Activated CD8-positive, alpha-beta memory T cell treated with anti-CD3 and anti-CD28 coated beads for 1 hour (primary cell): ENCODE data around the gene ACTR6.

Experiments
- DNase-seq, 2 donors: peaks; one replicate each; pipeline ENCODE4 v3.0.0-alpha.2; 2020; ENCODE audit warnings: low read depth in 1 of 2; ENCODE audit errors: extremely low read depth in 1 of 2

The ACTR6 gene

GRCh38 chr12:100265732-100266584, 65.3 kb downstream of the ACTR6 start:
- no peak for DNase-seq

GRCh38 chr12:100266585-100266834, 65.9 kb downstream of the ACTR6 start:
- DNase-seq = peak; percentile 74 to 90

- DNase-seq = peak; percentile 84 to 89
Measured at GRCh38 chr12:100266835-100267602, 66.4 kb downstream of the ACTR6 start, which contains the start of the genes DEPDC4 and SCYL2. TSS of gene DEPDC4 (minus strand) at chr12:100267079. CDS start at chr12:100267076, 3 bp downstream. TSS of gene SCYL2 (plus strand) at chr12:100267177. CDS start at chr12:100282971, 15,794 bp downstream.

GRCh38 chr12:100267603-100268281, 67.1 kb downstream of the ACTR6 start:
- no peak for DNase-seq

GRCh38 chr12:100268835-100269564, 68.4 kb downstream of the ACTR6 start:
- DNase-seq = no peak

- DNase-seq = no peak
Measured at GRCh38 chr12:100273782-100274181, 73.2 kb downstream of the ACTR6 start.
